ENCODE data around the gene LILRB3.
"Not testable (repeated sequence)": the region's sequence is repeated elsewhere in the genome, so short reads cannot be mapped to it uniquely, and the experiment has no call there.

Gene LILRB3

GRCh38 chr19:54189145-54189734, 33.6 kb downstream of the LILRB3 start, which contains the start of gene MBOAT7:
TSS of gene MBOAT7 (minus strand) at chr19:54189580. CDS start at chr19:54188508, 1,072 bp downstream.
- no peak for DNase-seq

GRCh38 chr19:54188215-54188871, 34.5 kb downstream of the LILRB3 start:
- DNase-seq: peak in 1 of 3 experiments; percentile 31

- no peak for DNase-seq
Observed at GRCh38 chr19:54186934-54187381, 35.8 kb downstream of the LILRB3 start.

GRCh38 chr19:54186351-54186750, 36.5 kb downstream of the LILRB3 start:
- no peak for DNase-seq

DNA sequence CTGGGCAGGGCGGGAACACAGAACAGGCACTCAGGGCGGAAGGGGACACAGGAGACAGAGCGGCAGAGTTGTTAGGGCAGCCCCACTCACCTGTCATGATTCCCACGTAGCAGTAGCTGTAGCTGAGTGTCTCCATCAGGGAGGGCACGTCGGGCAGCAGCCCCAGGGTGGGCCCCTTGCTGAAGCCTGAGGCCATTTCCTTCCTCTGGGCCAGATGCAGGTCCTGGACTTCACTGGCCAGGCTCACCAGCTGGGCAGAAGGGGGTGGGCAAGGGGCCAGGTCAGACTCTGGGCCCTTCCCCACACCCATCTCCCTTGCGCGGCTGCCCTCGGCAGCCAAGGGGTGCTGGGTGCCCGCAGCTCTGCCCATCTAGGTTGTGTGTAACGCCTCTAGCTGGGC, 39.4 kb downstream of the LILRB3 start:
- DNase-seq: no peak

- not testable (repeated sequence) for DNase-seq
Observed at GRCh38 chr19:54181894-54182293, 40.9 kb downstream of the LILRB3 start.

GRCh38 chr19:54180691-54181091, 42.1 kb downstream of the LILRB3 start:
- DNase-seq: no peak

GRCh38 chr19:54179921-54180461, 42.8 kb downstream of the LILRB3 start:
- DNase-seq: peak; percentile 74 to 94 (median 90)

GRCh38 chr19:54179262-54179852, 43.5 kb downstream of the LILRB3 start:
- peak in 1 of 3 experiments; percentile 35 for DNase-seq

DNA sequence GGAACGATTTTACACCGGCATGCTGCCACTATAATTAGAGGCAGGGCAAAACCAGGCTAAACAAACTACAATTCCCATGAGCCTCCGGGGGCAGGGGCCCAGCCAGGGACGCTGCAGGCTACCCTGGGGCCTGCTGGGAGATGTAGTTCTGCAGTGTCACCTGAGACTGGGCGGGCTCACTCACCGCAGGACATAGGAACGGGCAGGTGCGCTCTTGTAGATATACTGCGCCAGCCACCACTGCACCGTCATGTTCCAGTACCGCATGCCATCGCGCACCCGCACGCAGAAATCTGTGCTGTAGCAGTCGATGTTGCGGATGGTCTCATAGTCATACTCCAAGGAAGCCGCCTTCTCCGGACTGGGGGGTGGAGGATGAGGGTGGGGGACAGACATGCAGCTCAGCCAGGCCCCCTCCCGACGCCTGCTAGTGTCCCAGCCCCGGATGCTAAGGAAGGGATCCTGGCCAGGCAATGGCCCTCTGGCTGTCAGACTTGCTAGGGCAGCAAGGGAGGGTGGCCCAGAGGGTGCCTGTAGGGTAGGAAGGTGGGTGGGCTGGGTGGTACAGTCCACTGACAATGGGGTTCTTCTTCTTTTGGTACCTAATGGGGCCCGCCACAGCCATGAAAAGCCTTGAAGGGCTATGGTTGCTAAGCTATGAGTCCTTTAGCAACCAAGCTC, 44.1 kb downstream of the LILRB3 start:
- peak; percentile 14 to 74 (median 21) for DNase-seq

GRCh38 chr19:54173951-54174834, 48.6 kb downstream of the LILRB3 start:
- DNase-seq: no peak

DNA sequence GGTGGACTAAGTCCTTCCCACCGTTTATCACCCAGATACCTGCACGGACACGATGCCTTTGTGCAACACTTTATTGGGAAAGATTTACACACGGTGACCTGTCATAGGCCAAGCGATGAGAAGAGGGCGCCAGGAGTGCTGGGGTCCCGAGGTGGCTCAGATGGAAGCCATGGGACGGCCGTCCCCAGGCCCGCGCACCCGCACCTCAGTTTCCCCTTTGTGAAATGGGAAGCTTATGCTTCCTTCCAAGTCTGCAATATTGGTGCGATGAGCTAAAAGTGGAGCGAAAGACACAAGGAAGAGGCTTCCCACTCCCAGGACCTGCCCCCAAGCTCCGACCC, 49.5 kb downstream of the LILRB3 start:
- no peak for DNase-seq

DNA sequence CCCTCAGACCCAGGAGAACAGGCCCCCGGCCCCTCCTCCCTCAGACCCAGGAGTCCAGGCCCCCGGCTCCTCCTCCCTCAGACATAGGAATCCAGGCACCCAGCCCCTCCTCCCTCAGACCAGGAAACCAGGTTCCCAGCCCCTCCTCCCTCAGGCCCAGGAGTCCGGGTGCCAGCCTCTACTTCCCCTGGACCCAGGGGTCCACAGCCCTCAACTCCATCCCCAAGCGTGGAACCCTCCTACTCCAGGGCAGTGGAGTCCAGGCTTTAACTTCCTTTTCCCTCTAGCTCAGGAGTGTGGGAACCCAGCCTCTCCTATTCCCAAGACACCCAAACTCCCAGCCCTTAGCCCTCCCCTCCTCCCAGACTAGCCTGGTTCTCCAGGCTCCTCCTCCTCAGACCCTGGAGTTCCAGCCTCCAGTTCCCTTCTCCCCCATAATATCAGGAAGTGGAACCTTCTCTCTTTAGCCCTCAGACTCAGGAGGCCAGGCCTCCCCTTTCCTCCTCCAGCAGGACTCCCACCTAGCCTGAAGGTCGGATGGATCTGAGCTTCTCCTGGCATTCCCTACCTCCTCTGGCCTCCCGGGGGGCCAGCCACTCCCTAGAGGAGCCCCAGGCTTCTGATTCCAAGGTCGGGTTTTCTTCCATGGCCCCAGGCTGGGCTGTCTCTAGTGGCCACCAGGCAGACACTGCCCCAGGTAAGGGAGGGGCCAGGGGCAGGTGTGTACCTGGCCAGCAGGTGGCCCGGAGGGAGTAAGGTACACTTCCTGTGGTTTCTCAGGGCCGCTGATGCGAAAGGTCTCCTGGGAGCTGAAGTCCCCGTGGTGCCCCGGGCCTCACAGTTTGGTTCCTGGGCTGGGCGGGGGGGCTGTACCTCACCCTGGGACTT, 50.1 kb downstream of the LILRB3 start, which contains the start of gene TMC4:
TMC4 (minus strand) TSS at position 690 of the 888 bp plus-strand sequence; CDS start at position 647, 43 bp downstream.
- peak; percentile 45 to 79 (median 78) for DNase-seq

- DNase-seq: not testable (repeated sequence)
Observed at GRCh38 chr19:54171736-54172431, 50.9 kb downstream of the LILRB3 start.

- DNase-seq: no peak
Observed at GRCh38 chr19:54169149-54169740, 53.6 kb downstream of the LILRB3 start.

GRCh38 chr19:54168174-54168917, 54.5 kb downstream of the LILRB3 start:
- peak; percentile 64 to 89 (median 81) for DNase-seq

Data from NCI-H1417 (cell line).